Activated CD4-positive, alpha-beta T cell treated with anti-CD3 and anti-CD28 coated beads for 24 hours (primary cell): Measurements from ENCODE around the gene DNAH9.

Source experiments
- DNase-seq, 2 donors: peaks; one replicate each; pipeline ENCODE4 v3.0.0-alpha.2; 2020; ENCODE audit warnings: low read depth in 2 of 2

The DNAH9 gene

DNA sequence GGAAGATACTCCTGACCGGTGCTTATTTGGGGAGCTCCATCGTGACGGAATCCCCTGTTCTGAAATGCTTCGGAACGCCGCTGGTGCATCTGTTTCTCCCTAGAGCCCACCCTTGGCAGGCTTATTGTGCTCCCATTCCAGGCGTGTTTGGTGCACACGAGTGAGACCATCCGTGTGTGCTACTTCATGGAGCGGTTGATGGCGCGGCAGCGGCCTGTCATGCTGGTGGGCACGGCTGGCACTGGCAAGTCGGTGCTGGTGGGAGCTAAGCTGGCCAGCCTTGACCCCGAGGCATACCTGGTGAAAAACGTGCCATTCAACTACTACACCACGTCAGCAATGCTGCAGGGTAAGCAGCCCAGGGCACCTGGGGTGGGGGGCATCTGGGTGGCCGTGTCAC is 170.7 kb downstream of the DNAH9 start:
- no peak for DNase-seq

DNA sequence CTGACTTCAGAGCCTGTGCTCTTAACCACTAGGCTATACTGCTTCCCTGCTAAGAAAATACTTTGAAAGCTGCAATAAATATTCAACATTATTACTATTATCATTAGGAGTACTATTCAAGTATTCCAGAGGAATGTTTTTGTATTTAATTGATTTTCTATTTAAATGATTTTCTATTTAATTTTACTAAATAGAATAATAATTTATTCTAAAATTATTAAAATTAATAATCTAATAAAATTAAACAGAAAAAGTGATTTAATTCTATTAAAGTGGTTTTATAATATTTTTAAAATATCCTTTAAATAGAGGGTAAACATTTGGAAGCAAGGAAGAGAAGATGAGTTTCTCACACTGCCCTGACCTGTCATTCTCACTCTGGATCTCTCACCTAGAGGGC is 173.8 kb downstream of the DNAH9 start:
- DNase-seq, result no peak

DNA sequence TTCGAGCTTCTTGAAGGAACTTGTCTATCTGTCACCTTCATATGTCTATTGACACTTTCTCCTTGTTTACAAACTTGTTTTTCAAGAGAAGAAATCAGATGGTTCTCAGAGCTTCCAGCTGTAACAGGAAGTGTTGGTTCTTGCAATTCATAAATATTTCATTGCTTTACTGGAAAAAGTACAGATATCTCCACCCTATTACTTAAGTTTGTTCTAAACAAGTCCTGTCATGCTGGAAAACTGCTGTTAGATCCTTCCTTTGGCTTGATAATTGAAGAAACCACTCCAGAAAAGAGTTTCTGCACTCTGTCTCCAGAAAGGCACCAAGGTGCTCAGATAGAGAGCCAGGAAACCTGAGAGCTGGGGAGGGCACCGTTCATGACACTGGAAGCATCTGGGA is 181.6 kb downstream of the DNAH9 start:
- DNase-seq, result no peak

DNA sequence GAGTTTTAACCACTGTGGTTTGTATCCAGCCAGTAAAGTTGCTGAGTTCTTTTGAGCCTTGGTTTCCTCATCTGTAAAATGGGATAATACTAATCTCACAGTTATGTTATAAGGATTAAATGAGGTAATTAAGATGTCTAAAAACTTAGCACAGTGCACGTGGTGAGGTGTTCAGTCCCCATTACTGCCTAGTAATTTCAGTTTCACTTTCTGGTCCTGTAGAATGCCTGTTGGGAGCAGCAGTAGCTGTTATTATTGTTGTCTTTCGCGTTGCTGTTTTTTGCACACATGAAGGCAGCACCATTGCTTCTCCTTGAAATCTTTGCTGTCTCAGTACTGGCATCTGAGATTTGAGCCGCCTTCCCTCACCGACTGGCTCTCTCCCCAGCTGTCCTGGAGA is 182.4 kb downstream of the DNAH9 start:
- no peak for DNase-seq

DNA sequence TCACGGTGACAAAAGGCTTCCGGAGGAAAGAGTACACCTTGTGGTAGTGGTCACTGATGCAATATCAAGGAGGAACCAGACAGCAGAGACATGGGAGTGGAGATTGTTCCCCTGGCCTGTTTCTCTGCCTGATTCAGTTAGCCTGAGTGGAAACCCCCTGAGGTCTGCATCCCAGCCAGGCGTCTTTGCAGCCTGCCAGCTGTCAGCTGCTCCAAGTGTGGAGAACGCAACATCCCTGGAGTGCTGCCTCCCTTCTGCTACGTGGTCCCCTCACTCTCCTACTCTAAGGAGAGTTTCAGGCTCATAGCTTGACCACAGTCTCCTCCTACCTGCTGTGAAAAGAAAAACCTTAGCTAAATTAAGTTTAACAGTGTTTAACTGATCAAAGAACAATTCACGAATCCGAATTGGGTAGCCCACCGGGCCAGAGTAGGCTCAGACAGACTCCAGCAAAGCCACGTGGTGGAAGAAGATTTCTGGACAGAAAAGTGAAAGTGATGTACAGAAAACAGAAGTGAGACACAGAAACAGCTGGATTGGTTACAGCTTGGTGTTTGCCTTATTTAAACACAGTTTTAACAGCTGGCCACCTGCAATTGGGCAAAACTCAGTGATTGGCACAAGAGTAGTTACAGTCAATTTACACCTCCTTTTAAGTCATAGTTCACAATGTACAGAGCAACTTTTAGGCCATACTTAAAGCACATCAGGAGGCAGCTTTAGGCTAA is 188.6 kb downstream of the DNAH9 start:
- no peak for DNase-seq

DNA sequence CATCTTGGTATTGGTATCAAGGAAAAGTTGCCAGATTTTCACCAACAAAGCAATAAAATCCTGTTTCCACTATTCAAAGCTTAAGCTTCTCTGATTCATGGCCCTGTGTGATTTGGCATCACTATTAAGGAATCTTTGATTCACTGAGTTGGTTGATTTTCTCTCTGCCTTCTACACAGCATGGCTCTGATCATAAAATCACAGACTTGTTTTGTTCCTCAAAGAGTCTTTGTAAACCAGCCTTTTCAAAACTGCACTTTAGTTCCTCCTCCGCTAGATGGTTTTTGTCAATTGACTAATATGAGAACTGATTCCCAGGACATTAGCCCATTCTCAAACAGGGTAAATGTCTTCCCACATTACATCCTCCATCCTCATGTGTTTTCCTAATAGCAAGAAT is 197.6 kb downstream of the DNAH9 start:
- DNase-seq, result no peak

DNA sequence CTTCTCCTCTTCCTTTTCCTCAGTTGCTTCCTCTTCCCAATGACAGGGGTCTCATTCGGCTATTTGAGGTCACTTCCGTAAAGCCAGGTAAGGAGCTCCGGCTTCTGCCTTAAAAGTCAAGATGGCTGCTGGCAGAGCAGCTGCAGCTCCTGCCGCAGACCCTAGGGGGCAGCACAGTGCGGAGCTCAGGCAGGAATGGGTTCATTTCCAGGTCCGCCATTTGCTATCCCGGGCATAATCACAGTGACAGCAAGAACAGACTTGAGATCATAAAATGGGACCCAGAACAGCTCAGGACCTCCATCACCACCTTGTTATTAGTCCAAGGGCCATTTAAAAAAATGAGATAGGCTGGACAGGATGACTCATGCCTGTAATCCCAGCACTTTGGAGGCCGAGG is 199.5 kb downstream of the DNAH9 start:
- no peak for DNase-seq

DNA sequence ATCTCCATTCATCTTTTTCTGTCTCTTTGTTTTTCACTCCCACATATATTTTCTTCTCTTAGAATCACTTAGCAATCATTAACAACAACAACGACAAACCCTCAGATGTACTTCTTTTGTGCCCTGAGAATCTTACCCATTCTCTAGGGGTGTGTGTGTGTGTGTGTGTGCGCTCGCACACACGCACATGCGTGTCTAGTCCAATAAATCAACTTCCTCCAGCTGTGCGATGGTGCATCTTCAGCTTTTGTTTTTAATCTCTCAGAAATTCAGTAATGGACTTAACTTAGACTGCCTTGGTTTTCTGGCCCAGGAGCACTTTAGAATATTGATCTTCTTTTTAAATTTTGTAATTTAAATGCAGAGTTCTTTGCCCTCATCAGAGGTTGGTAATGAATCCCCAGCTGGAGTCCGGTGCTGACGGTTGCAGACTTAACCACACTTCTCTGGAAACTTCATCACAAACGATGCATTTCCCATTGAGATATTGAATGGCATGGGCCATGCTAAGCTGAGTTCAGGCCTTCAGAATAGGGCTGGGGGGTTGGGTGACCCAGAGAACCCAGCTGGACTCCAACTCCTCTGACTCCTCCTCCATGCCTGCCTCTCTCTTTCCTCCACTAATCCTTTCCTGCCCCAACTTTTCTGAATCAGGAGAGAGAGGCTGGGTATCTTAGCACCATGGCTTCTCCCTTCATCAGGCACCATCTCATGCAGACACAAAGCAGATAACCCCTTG is 205.1 kb downstream of the DNAH9 start:
- DNase-seq, result no peak

DNA sequence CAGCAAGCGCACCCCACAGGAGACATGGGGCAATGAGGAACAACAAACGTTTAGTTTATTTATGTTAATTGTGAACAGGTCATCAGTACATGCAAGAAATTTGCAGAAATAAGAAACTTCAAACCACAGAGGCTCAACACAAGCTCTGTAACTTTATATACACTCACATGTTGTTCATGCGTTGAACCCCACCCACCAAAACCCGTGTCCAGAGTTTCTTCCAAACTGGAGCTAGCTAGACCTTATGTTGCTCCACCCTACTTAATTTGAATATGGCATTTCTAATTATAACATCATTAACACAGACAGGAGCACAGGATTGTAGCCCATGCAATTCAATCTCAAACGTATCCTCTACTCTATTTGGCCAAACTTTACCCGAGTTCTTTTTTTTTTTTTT is 206.9 kb downstream of the DNAH9 start:
- DNase-seq, result no peak

DNA sequence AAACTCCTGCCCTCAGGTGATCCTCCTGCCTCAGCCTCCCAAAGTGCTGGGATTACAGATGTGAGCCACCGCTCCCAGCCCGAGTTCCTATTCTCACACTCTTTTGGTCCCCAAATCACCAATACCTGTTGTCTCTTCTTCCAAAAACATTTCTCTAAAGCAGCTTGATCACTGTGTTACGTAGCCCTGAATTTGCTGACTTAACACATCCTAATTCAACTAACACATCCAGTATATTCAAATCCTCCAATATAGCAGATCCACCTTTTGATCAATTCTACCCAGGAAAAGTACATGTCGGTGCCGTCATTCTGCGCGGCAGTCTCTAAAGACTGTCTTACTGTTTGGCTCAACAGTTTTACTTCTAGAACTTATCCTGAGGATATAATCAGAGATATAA is 207.7 kb downstream of the DNAH9 start:
- DNase-seq, result no peak

DNA sequence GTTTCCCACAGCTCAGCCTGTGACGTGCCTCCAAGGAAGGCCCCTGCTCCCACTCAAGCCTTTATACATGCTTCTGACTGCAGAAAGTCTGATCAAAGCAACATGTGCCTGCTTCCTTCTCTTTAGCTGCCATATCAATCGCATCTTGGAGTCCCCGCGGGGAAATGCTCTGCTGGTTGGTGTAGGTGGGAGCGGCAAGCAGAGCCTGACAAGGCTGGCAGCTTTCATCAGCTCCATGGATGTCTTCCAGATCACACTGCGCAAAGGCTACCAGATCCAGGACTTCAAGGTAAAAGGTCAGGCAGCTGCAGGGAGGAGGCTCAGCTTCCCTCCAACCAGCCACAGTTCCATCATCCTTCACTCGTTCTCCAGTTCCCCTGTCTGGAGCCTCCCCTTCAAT is 209.3 kb downstream of the DNAH9 start:
- DNase-seq, result no peak

DNA sequence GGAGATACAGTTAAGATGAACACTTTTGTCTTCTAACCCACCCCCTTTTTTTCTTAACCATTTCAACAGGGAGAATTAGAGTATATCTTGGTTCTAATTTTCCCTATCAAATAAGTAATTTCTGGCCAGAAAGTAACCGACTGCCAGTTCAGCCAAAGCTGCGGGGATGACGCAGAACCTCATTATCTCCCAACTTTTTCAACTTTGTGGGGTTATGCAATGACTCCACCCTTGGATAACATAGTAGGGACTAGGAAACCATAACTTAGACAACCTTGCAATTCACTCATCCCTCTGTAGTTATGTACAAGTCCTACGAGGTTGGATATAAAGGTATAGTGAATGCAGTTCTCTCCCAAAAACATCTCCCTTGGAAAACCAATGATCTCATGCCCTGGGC is 215.0 kb downstream of the DNAH9 start:
- no peak for DNase-seq

DNA sequence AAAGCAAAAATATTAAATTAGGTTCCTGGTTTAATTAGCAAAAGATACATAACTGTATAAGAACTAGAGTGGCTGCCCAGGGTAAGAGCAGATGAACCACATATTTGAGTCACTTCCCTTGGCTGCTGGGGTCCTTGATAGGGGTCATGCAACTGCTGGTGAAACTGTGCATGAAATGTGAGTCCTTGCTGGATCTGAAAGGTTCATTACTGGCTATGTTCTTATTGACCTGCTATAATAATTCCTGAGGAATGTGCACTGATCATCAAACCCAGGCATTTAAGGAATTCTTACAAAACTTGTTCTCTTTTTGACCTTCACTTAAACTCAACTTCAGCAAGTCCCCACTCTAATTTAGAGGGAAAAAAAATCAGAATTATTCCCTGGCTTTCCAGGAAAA is 215.6 kb downstream of the DNAH9 start:
- DNase-seq, result no peak

DNA sequence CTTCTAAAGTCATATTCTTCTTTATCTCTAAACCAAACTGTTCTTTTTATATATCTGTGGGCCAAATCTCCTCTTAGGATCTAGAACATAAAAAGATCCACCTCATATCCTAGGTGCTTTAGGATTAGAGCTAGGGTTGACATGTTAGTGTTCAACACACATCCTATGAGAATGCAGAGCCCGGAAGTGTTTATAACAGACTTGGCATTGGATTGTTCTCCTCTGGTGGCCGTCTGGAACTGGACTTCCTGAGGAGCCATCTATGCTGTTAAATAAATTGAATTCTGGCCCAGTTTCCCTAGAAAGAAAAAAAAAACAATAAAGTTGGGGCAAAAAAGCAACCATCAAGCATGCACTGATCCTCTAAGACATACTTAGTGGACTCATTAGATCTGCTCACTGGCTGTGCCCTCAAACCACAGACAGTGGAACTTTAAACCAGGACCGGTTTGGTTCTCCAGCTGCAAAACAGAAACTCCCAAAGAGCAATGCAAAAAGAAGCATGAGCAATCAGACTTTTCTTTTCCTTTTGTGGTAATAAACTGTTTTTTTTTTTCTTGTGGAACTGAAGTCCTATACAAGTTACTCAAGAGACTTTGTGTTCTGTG is 216.5 kb downstream of the DNAH9 start:
- DNase-seq, result no peak

DNA sequence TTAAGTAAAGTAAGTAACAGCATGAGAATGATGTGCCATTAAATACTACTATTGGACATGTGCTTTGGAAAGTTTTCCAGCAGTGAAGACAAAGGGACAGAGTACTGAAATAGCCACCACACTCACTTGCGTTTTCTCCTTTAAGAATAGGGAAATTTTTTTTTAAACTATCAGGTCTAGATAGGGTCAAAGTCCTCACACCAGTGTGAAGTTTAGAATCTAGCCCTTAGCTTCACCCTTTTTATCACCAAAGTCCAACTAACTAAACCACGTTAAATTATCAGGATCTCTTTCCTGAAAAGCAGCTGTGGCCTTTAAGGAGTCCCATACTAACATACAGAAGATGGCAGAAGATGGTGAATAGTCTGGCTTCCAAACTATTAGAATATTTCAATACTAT is 218.1 kb downstream of the DNAH9 start:
- DNase-seq, result no peak

DNA sequence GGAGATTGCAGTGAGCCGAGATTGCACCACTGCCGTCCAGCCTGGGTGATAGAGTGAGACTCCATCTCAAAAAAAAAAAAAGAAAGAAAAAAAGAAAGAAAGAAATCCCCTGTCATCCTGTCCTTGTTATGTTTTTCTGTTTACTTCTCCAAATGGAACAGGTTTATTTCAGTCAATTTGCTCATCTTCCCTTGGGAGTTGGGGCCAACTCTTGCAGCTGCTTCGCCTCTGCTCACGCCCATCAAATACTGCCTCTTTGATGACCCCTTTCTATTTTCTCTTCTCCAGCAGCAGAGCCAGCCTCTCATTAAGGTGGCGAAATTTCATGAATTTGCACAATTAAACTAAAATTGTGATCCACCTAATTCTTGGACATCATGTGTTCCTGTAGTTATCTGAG is 225.6 kb downstream of the DNAH9 start:
- DNase-seq, result no peak

DNA sequence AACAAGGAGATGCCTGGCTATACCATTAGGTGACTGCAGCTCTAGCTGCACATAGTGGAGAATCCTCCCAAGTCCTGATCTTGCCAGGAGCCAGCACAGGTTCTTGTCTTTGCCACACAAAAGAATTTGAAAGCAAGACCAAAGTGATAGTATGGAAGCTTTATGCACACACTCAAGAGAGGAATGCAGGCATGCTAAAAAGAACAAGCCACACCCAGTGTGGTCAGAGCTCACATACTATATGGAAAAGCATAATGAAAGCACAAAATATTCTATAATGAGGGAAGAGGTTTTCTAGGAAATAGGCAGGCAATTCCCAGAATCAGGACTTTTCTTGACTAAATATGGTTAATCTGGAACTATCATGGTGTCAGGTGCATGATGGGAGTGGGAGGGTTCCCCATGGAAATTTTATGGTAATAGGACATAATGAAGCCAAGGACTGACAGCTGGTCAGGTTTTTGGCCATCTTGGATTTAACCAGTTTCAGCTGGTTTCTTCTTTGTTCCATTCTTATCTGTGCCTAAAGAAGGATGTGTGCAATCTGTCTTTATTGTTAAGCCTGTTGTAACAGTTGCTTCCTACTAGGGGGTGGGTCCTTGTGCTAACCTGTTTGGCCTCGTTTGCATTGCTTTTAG is 227.4 kb downstream of the DNAH9 start:
- no peak for DNase-seq

DNA sequence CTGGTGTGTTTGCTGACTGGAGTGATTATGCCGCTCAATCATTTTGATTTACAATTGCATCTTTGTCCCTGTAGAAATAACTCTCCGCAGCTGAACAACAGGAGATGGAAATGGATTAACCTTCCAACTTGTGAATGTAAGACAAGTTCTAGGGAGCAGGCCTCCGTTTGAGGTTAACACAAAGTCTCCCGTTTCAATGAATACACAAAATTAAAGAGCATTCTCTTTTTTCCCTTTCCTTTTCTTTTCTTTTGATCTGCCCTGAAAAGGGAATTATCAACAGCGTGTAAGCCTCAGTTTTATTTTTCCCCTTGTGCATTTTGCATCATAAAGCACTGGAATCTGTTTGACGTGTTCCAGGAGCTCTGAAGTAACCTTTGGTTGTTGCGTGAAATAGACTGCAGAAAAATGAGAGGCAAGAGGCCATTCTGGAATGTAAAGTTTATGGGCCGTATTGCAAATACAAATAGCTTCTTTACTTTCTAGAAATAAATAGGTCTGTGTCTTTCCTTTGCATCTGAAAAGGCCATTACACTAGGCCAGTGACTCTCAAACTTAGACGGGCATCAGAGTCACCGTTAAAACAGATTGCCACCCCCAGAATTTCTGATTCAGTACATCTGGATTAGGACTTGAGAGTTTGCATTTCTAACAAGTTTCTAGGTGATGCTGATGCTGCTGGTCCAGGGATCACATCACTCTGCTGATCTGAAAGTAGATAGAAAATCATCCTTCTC is 234.3 kb downstream of the DNAH9 start:
- DNase-seq, result no peak

DNA sequence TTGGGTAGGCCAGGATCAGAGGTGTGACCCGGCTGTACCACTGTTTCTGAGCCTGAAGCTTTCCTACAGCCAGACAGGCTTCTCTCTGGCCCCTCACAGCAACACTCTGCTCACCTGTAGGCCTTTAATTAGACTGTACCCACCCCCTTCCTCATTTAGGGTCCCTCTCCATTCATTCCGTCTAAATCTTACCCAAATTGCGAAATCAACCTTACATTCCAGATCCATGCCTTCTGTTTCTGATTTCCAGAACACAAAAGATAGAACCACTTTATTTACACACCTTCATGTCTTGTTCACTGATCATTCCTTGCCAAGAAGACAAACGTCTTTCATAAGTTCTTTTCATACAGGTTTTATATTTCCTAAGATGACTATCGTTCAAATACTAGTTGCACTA is 238.2 kb downstream of the DNAH9 start:
- DNase-seq, result no peak

DNA sequence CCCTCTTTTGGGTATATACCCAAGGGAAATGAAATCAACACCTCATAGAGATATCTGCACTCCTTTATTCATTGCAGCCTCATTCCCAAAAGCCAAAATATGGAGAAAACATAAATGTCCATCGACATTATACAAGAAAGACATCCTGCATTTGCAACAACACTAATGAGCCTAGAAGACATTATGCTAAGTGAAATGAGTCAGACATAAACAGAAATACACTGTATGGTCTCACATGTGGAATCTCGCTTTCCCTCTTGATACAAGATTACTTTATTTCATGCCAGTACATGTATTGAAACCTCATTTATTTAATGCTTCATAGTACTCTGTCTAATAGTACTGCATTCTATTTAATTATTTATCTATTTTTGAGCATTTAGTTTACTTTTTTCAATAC is 241.8 kb downstream of the DNAH9 start:
- DNase-seq, result no peak

DNA sequence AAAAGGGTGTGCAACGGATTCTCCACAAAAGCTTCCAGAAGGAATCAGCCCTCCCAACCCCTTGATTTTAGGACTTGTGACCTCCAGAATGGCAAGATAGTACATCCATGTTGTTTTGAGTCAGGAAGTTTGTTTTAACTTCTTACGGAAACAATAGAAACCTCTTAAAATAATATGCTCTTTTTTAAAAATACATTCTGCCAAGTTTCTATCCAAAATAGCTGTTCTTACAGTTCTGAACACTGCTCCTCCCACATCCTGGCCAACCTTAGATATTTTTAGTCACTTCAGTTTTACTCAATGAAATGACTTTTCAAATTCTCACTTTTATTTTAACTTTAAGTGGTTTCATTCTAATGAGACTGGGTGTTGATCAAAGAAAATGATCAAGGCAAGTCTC is 242.6 kb downstream of the DNAH9 start:
- DNase-seq, result no peak

DNA sequence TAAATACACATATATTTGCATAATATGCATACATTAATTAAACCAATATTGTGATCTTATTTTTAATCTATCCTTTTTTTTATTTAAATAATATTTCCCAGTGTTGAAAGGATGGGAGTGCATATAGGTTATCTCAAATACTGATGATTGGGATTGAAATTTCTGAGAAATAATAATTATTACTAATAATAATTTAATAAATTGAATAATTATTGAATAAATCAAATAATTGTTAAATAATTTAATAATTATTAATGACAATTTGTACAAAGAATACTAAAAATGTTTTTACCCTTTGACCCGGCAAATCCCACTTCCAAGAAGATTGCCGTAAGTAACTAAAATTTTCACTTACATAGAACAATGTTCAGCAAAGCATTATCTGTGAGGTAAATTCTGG is 250.1 kb downstream of the DNAH9 start:
- DNase-seq, result no peak
